NCI-H774 (cell line): Measurements from ENCODE around the gene GDPD2.

Experiments used
- DNase-seq: peaks from one replicate; lab custom pipeline; 2025; lab: John Stamatoyannopoulos, UW

GDPD2 gene

DNA sequence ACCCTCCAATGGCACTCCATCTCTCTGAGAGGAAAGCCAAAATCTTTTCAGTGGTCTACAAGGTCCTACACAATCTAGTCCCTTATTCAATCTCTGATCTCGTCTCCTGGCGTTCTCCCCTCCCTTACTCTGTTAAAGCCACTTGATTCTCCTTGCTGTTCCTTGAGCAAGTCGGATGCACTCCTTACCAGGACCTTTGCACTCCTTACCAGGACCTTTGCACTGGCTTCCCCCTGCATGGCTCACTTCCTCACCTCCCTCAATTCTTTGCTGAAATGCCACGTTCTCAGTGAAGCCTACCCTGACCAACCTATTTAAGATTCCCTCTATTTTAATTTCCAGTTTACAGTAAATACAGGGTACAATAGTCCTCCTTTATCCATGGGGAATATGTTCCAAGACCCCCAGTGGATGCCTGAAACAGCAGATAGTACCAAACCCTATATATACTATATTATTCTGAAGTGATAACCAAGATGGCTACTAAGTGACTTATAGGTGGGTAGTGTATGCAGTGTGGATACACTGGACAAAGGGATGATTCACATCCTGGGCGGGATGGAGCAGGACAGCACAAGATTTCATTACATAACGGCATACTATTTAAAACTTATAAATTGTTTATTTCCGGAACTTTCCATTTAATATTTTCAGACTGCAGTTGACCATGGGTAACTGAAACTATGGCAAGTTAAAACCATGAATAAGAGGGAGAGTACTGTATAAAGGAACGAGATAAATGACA, 15.0 kb downstream of the GDPD2 start:
- DNase-seq: no peak

DNA sequence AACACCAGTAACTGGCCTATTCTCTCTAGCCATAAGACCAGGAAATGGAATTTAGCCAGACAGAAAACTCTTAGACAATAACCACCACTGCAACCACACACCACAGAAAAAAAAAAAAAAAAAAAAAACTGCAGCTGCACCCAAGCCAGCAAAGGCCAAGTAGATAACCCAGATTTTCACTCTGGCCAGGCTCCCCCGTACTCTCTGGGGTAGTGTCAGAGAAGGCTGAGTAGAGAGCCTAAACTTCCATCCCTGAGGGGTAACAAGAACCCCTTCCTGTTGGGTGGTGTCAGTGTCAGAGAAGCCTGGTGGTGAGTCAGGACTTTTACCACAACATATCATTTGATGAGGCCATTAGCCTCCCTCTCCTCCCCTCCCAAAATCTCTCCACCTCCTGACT, 15.9 kb downstream of the GDPD2 start:
- no peak for DNase-seq

DNA sequence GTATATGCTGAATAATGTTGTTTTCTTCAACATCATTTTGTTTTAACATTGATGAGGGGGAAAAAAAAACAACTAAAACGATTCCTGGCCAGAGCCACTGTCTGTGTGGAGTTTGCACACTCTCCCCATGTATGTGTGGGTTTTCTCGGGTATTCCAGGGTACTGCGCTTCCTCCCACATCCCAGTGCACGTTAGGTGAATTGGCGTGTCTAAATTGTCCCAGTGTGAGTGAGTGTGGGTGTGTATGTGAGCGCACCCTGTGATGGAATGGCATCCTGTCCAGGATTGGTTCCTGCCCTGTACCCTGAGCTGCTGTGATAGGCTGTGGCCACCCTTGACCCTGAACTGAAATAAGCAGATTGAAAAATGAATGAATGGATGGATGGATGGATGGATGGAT, 19.1 kb downstream of the GDPD2 start:
- DNase-seq: no peak

DNA sequence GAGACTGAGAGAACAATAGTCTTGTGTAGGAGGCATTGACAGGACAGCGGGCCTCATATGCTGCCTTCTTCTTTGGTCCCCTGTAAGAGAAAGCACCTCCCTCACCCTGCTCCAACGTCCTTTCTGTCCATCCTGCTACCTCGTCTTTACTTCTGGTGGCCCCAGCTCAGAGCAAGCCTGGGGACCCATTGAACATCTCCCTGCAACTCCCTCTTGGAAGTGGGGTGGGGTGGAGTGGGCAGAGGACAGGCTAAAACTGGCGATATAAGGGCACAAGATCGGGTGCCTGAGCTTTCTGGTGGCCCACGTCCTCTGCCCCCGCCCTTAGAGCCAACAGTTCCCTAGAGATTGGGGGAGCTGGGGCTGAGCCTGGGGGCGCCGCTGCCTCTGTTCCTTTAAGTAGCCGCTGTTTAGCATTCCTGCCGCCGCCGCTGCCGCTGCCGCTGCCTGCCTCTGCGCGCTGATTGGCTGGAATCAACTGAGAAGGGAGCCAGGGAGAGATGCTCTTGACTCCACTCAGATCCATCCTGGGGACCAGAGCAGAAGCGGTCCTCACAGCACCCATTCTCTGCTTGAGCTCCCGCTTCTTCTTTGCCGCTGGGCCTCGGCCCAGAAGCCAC, 21.3 kb downstream of the GDPD2 start, which contains the start of gene DLG3:
DLG3 (plus strand) TSS at position 510 of the 620 bp plus-strand sequence. CDS start 367 bp downstream, outside the sequence.
- DNase-seq: no peak

DNA sequence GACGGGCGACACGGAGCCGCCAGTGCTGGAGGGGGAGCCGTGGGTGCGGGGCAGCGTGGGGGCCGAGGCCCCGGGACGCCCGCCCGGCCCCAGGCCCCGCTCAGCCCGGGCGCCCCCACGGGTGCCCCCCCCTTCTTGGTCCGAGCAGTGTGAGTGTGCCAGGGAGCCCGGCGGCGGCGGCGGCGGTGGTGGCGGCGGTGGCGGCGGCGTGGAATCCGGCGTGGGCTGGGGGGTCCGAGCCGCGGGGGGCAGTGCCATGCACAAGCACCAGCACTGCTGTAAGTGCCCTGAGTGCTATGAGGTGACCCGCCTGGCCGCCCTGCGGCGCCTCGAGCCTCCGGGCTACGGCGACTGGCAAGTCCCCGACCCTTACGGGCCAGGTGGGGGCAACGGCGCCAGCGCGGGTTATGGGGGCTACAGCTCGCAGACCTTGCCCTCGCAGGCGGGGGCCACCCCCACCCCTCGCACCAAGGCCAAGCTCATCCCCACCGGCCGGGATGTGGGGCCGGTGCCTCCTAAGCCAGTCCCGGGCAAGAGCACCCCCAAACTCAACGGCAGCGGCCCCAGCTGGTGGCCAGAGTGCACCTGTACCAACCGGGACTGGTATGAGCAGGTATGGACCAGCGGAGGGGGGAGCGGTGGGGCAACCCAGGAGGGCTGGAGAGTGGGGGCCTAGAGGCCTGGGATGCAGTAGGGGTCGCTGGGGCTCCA, 22.0 kb downstream of the GDPD2 start:
- no peak for DNase-seq

DNA sequence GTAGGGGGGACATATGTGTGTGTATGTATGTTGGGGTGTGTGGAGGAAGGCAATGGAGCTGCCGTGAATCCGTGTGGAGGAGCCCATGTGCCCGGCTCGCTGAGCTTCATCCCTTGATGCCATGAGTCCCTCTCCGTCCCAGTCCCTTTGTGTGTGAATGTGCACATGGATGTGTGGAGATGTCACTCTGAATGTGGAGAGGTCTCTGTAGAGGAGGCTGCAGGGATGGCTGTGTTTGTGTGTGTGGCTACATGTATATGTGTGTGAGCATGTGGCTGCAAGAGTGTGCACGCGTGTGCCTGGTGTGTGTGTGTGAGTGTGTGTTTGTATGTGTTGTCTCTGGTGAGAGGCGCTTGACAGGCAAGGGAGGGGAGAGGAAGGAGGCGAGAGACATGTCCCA, 22.8 kb downstream of the GDPD2 start:
- DNase-seq: no peak

DNA sequence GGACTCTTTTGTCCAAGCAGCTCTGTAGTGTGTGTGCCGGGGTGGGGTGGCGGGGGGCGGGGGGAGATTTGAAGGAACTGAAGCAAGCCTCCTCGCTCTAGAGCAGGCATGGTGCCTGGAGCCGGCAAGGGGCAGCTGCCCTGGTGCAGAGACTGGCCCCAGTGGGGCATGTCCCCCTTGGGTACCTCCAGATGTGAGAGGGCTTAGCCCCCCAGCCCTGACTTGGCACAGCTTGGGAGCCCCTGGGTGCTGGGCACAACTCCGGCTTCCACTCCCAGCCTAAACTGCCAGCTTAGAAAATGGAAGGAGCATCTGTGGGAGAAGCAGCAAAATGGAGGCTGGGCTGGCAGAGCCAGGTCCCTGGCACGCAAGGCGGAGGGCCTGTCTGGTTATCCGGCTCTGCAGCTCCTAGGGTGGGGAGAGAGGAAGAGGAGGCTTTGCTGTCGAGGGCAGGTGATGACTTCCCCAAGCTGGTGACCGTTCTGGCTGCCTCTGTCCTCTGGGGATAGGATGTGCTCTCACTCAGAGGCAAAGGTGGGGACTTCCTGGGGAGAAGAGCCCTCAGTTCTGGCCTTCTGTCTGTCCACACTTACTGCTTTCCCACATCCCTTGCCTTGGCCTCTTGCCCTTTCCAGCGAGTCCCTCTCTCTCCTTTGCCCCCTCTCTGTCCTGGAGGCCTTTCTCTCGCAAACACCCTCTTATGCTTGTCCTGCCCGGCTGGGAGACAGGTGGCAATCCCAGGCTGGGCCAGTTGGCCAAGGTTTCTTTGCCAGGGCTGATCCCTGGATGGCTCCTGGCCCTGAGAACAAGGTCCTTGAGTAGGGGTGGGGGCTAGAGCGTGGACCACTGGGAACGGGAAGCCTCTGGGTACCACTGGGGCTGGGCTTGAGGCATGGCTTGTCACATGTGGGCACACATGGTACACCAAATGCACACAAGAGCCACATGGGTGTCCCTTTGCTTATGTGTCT, 23.6 kb downstream of the GDPD2 start:
- DNase-seq: no peak

DNA sequence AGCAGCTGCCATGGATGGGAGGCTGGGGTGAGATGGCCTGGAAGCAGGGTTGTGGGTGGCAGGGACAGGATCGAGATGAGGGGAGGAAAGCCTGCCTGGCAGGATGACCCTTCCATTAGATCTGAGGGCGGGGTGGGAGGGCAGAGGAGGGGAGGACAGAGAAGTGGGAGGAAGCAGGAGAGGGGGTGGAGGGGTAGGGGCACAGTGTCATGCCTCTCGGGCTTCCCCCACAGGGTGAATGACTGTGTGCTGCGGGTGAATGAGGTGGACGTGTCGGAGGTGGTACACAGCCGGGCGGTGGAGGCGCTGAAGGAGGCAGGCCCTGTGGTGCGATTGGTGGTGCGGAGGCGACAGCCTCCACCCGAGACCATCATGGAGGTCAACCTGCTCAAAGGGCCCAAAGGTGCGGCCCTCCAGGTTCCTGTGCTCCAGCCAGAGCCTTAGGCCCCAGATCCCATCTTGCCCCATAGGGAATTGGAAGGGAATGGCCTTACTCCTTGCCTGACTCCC, 26.4 kb downstream of the GDPD2 start:
- DNase-seq: no peak

DNA sequence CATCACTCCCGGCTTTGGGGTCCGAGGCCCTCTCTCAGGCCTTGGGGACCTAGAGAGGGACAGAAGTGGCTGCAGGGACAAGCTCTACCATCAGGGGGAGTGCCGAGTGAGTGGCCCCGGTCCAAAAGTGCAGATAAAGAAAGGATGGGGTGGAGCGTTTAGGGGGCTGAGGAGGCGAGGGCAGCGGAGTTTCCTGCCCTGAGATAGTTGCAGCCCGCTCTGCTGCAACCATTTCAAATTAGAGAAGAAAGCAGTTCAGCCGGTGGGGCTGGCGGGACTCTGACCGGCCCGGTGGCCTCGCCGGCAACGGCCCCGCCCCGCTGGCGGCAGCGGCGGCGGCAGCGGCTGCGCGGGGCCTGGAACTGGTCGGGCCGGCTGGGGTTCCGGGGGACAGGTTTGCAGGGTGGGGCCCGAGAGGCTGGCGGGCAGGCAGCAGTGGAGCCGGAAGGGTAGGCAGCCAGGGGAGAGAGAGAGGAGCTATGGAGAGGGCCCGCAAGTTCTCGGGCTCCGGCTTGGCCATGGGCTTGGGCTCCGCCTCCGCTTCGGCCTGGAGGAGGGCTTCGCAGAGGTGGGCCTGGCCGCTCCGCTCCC, 29.1 kb downstream of the GDPD2 start:
- DNase-seq: peak; percentile 8

DNA sequence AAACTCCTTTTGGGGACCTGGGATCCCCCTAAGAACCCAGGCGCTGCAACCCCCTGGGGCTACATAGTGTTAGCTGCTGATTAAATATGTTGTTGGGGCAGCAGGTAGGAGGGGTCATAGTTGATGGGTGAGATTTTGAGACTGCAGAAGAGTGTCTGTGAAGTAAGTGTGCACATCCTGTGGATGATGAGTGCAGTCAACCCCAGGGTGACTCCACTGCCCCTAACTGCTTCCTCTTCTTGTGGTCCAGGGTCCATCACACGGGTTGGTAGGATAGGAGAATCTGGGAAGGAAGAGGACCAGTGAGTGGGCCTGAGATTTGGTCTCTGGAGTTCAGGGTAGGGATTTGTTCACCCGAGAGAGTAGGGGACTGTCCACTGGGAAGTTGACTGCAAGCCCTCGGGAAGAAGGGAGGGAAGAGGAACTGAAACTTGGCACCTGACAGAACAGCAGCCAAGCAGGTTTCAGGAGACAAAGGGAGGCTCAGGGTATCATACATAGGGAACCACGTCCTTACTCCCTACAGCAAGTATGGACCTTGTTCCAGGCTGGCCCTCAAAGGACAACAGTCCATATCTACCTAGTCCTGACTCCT, 30.0 kb downstream of the GDPD2 start:
- no peak for DNase-seq

DNA sequence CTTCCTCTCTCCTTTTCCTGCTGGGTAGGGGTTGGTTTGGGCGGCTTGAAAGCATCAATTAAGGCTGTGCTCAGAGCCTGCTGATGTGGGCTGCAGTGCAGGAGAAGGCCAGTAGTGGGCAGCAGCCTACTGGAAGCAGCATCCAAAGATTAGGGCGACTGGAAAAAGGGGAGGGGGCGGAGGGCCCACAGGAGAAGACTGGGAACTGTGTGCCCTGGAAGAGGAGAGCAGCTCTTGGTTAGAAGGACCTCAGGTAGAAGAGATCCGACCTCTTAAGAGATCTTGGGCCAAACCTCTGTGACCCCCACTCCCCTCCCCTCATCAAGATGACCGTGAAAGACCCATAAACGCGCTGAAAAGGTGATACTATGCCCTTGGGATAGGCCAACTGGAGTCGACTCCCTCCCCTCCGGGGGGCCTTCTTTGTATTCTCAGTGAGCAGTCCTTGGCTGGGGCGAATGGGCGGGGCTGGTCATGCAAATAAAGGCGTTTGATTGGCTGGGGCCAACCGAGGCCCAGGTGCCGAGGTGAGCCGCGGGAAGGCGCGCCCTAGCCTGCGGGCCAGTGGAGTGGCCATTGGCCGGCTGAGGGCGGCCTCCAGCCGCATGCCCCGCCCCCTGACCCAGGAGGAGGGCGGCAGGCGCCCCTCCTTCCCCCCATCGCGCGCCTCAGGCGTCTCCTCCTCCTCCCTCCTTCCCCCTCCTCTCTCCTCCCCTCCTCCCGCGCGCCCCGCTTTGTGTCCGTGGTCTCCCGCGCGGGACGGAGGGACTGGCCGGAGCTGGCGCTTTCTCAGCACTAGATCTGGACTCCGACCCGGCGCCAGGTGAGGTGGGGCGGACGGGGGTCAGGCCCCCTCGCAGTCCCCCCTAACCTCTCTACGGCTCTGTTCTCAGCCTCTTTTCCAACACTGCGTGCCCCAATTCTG, 31.6 kb downstream of the GDPD2 start:
- peak; percentile 88 for DNase-seq

DNA sequence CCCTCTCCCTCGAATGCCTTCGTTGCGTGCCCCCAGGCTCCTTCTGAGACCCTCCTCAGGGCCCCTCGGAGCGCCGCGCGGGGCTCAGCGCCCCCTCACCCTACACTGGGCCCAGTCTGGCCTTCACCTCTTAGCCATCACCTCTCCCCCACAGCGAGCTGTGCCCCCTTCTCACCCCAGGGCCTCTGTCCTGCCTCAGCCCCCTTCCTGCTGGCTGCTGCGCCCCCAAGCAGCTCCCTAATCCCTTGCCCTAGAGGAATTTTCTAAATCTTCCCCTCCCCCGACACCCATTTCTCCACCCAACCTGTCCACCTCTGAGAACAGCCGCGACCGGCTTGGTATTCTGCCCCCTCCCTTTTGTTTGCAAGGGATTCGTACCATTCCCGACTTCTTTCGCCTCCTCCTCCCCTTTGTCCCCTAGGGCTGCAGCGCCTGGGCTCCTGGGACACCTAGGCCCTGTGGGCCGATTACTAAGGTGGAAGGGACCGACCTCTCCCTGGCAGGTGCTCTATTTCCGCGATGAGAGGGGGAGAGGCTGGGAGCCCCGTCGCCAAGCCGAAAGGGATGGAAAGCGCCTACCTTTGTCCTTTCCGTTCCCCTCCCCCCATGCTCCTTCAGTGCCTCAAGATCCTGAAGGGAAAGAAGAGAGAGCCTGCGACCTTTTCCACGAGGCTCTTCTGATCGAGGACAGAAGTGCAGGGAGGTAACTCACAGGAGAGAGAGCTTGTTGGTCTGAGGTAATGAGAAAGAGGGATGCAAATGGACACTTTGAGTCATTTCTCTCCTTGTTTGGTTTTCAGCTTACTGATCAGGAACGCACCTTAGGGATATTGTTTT, 32.5 kb downstream of the GDPD2 start:
- DNase-seq: no peak

DNA sequence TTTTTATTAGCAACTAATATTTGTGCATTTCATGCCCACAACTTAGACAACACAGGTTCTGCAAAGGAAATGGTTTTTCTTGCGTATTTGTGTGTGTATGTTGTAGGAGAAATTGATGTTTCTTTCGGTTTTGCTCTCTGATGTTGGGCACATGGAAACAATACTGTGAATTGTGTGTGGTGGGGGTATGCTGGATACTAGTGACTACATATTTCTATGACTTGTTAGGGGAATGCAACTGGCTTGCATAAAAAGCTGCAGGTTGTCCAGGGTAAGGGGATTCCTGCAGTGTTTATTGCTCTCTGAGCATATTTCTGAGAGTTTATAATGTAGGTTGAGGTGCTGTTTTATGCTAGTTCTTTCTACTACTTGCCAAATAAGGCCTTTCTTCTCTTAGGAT, 33.1 kb downstream of the GDPD2 start:
- no peak for DNase-seq

DNA sequence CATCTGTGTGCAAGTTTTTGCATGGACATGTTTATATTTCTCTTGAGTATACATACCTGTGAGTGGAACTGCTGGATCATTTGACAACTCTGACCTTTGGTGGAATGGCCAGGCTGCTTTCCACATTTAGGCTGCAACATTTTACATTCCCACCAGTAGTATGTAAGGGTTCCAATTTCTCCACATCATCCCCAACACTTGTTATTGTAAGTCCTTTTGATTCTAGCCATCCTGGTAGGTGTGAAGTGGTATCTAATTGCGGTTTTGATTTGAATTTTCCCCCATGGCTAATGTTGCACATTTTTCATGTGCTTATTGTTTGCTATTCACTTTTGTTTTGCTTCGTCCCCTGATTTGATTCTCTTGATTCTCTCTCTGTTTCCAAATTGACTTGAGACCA, 37.9 kb downstream of the GDPD2 start:
- DNase-seq: no peak

DNA sequence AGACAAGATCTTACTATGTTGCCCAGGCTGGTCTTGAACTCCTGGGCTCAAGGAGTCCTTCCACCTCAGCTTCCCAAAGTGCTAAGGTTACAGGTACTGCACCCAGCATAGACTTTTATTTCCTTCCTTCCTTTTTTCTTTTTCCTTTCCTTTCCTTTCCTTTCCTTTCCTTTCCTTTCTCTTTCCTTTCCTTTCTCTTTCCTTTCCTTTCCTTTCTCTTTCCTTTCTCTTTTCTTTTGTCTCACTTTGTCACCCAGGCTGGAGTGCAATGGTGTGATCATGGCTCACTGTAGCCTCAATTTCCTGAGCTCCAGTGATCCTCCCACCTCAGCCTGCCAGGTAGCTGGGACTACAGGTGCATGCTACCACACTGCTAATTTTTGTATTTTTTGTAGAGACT, 40.9 kb downstream of the GDPD2 start:
- no peak for DNase-seq

DNA sequence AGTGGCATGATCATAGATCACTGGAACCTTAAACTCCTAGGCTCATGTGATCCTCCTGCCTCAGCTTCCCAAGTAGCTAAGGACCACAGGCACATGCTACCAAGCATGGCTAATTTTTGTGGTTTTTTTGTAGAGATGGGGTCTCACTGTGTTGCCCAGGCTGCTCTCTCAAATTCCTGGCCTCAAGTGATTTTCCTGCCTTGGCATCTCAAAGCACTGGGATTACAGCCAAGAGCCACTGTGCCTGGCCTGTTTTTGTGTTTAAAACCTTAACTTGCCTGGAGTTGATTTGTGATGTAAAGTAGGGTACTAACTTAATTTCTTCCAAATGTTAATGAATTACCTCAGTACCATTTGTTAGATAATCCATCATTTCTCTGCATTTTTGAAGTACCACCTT, 43.9 kb downstream of the GDPD2 start:
- DNase-seq: no peak

DNA sequence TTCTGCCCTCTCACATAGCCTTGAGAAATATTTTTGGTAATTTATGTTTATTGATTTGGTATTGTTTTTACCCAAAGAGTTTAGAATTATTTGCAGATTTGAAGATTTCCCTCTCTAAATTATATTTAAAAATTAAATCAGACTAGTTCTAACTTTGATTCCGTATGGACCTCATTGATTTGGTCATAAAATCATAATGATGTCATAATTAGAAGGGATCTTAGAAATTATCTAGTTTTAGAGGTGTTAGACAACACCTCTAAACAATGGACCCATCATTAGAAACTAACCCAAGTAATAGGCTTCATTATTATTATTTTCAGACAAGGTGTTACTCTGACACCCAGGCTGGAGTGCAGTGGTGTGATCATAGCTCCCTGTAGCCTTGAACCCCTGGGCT, 45.6 kb downstream of the GDPD2 start:
- no peak for DNase-seq

DNA sequence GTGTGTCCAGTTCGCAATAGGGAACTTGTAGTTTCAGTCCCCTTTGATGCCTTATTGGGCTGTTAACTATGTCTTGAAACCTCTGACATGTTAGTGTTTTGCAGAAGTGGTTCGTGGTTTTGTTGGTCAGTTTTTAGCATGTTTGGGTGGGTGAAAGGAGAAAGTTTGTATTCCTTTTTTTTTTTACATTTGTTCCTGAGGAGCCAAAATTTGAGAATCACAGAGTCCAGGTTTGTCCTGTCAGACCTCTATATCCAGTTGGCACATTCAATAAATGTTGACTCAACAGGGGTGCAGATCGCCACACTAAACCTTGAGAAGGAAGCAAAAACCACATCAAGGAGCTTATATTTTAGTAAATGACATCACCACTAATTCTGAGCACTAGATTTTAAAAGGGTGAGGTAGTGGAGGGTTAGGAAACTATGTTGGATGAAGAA, 47.8 kb downstream of the GDPD2 start:
- no peak for DNase-seq
